Aorta (tissue), 5 donors: ENCODE data around the gene RAD17. TPM values are rescaled to one million over a fixed set of nuclear protein-coding genes. Genes with fewer than 3 reads are reported as not detected.
"Not testable (repeated sequence)": the region's sequence is repeated elsewhere in the genome, so short reads cannot be mapped to it uniquely, and the experiment has no call there.

ENCODE experiments used
- ATAC-seq: fragments of 200-7000 bp; cut with Tn5 transposase; one replicate; pipeline ENCODE4 v1.9.1; 2022; ENCODE audit warnings: moderate library complexity; ENCODE audit not compliant: low FRiP score
- DNase-seq, 2 donors: peaks; one replicate each; pipeline ENCODE4 v3.0.0-alpha.2; 2020
- H3K27ac ChIP-seq, 2 donors: one replicate each; pipeline ENCODE4 v1.5.1; 2013; ENCODE audit warnings: low read length in 2 of 2, mild to moderate bottlenecking in 2 of 2, moderate library complexity in 2 of 2, control low read depth in 1 of 2, inconsistent platforms in 1 of 2, low read depth in 1 of 2
- H3K27me3 ChIP-seq, 2 donors: one replicate each; pipeline ENCODE4 v1.6.1; 2013; ENCODE audit warnings: control low read depth in 1 of 2, low read length in 1 of 2, mild to moderate bottlenecking in 1 of 2, moderate library complexity in 1 of 2; ENCODE audit not compliant: insufficient read depth in 2 of 2, control insufficient read depth in 1 of 2
- H3K36me3 ChIP-seq, 2 donors: one replicate each; pipeline ENCODE4 v1.6.1; 2013; ENCODE audit warnings: control low read depth in 1 of 2, low read length in 1 of 2, mild to moderate bottlenecking in 1 of 2; ENCODE audit not compliant: insufficient read depth in 2 of 2, control insufficient read depth in 1 of 2
- H3K4me1 ChIP-seq, 2 donors: one replicate each; pipeline ENCODE4 v1.6.1; 2013; ENCODE audit warnings: low read length in 2 of 2, control low read depth in 1 of 2, mild to moderate bottlenecking in 1 of 2, moderate library complexity in 1 of 2; ENCODE audit not compliant: insufficient read depth in 2 of 2, control insufficient read depth in 1 of 2
- H3K4me3 ChIP-seq, 2 donors: one replicate each; pipeline ENCODE4 v1.5.1; 2013; ENCODE audit warnings: low read length in 2 of 2, control low read depth in 1 of 2, mild to moderate bottlenecking in 1 of 2
- H3K9me3 ChIP-seq: one replicate; pipeline ENCODE4 v1.6.1; 2013; ENCODE audit warnings: mild to moderate bottlenecking, low read length; ENCODE audit not compliant: control insufficient read depth
- WGBS, 2 donors: extraction: QIAGEN DNeasy Blood & Tissue Kit; methylation state at CpG; one replicate each; pipeline ENCODE4 v1.1.7; 2013; 5-methylcytosine and 5-hydroxymethylcytosine counted together
- intact Hi-C, 2 donors: fragments of 100-400 bp; cut with DNase I; formaldehyde crosslinking; loops; one replicate each; pipeline versions ENCODE4 v1.14.2 to v1.15.0; 2022
- polyA plus RNA-seq, 2 donors: library from polyadenylated mRNA; stranded (reverse); fragments of 200-250 nt; gene quantifications; one replicate each; pipeline ENCODE4 v1.2.3, GENCODE V29; 2013
- total RNA-seq, 2 donors: library from RNA; stranded (reverse); fragmentation: NEBNext Ultra II Directional; extraction: Animal tissue kit (Norgen Biotek cat#: 25700); gene quantifications; one replicate each; pipeline ENCODE4 v1.2.1, GENCODE V29; 2021
- donor health status: healthy with polysubstance abuse.
- donor health status: Bipolar disorder and iron deficiency.
- donor health status: DM: no; HTN: no; CAD: no.
- donor health status: DM: no; HTN: no; CAD: no.
- donor health status: DM: yes; HTN: yes; CAD: no.

The RAD17 gene
- total and polyA plus RNA-seq, 4 donors: 13.9 to 18.0 (median 16.6) TPM

GRCh38 chr5:69450116-69450515 is 80.5 kb downstream of the RAD17 start:
- no peak overlapping the region for H3K4me3 ChIP-seq
- no peaks in the 10 kb centered on the region for H3K36me3 ChIP-seq
- 58 to 72% methylated on average over 1 of the region's 1 CpG for WGBS, 2 donors
- no peaks in the 10 kb centered on the region for H3K27me3 ChIP-seq
- ATAC-seq (no peak), DNase-seq (no peak)
- no peaks in the 10 kb centered on the region for H3K9me3 ChIP-seq
- H3K27ac ChIP-seq: no peak overlapping the region
- intact Hi-C loops: no loop called here
- H3K4me1 ChIP-seq: no peaks in the 10 kb centered on the region

- H3K9me3 ChIP-seq, intact Hi-C loops, H3K27ac ChIP-seq, H3K27me3 ChIP-seq, H3K4me1 ChIP-seq, H3K36me3 ChIP-seq, ATAC-seq, H3K4me3 ChIP-seq, DNase-seq: not testable (repeated sequence)
- 94 to 95% methylated on average over 8 of the region's 8 CpGs for WGBS, 2 donors
Measured at GRCh38 chr5:69450527-69450926, 80.9 kb downstream of the RAD17 start.

- no peak for ATAC-seq
- intact Hi-C loops: no loop called here
- Histone ChIP-seq H3K4me3 (no peak overlapping the region), H3K36me3 (no peaks in the 10 kb centered on the region), H3K27ac (no peak overlapping the region), H3K4me1 (no peaks in the 10 kb centered on the region), H3K27me3 (no peaks in the 10 kb centered on the region), H3K9me3 (no peaks in the 10 kb centered on the region)
- no peak for DNase-seq
- WGBS, 2 donors: 83 to 84% methylated on average over 4 of the region's 4 CpGs
Measured at GRCh38 chr5:69451941-69452647, 82.5 kb downstream of the RAD17 start.

GRCh38 chr5:69453487-69453886 is 83.9 kb downstream of the RAD17 start:
- DNase-seq, H3K4me1 ChIP-seq, H3K36me3 ChIP-seq, H3K27me3 ChIP-seq, H3K9me3 ChIP-seq, H3K27ac ChIP-seq, H3K4me3 ChIP-seq, intact Hi-C loops, ATAC-seq: not testable (repeated sequence)
- 92 to 96% methylated on average over 3 of the region's 3 CpGs for WGBS, 2 donors

- Histone ChIP-seq H3K27ac (no peak overlapping the region), H3K4me3 (no peak overlapping the region), H3K36me3 (no peaks in the 10 kb centered on the region), H3K27me3 (no peaks in the 10 kb centered on the region), H3K4me1 (no peaks in the 10 kb centered on the region), H3K9me3 (no peaks in the 10 kb centered on the region)
- 69 to 73% methylated on average over 8 of the region's 8 CpGs for WGBS, 2 donors
- intact Hi-C loops: no loop called here
- no peak for ATAC-seq
- DNase-seq: no peak
Measured at GRCh38 chr5:69454460-69455249, 85.0 kb downstream of the RAD17 start.

- DNase-seq, H3K27ac ChIP-seq, ATAC-seq, intact Hi-C loops, H3K36me3 ChIP-seq, H3K4me3 ChIP-seq, H3K27me3 ChIP-seq, H3K4me1 ChIP-seq, H3K9me3 ChIP-seq: not testable (repeated sequence)
- WGBS, 2 donors: 88 to 89% methylated on average over 7 of the region's 7 CpGs
Measured at GRCh38 chr5:69455428-69455988, 85.9 kb downstream of the RAD17 start.

- WGBS, 2 donors: 92 to 100% methylated on average over 1 of the region's 1 CpG
- no peak overlapping the region for H3K27ac ChIP-seq
- ATAC-seq (no peak), DNase-seq (no peak)
- H3K36me3 ChIP-seq: no peaks in the 10 kb centered on the region
- H3K4me3 ChIP-seq: no peak overlapping the region
- intact Hi-C loops: no loop called here
- H3K9me3 ChIP-seq: no peaks in the 10 kb centered on the region
- H3K27me3 ChIP-seq: no peaks in the 10 kb centered on the region
- H3K4me1 ChIP-seq: no peaks in the 10 kb centered on the region
Measured at GRCh38 chr5:69462170-69462569, 92.6 kb downstream of the RAD17 start.
